H1 (cell line): Measurements from ENCODE around the gene ACTN4. TPM values are rescaled to one million over a fixed set of nuclear protein-coding genes. Genes with fewer than 3 reads are reported as not detected.

Source experiments
- CTCF ChIA-PET: fragments of 300-600 bp; sonication (Branson Sonifier 250); formaldehyde crosslinking; loops from one replicate; lab custom pipeline; 2021; ENCODE audit not compliant: partially characterized antibody; lab: Charles Lee
- POLR2A ChIA-PET: fragments of 300-600 bp; sonication (Branson Sonifier 250); formaldehyde crosslinking; loops from one replicate; lab custom pipeline; 2021; ENCODE audit warnings: inconsistent platforms; ENCODE audit not compliant: partially characterized antibody; lab: Charles Lee
- DNase-seq, 2 experiments: peaks; one replicate each; pipeline versions ENCODE4 v3.0.0 to v3.0.0-alpha.2; 2010 to 2022; ENCODE audit warnings: low spot score in 2 of 2, low read depth in 1 of 2, mixed read lengths in 1 of 2
- FAIRE-seq: peaks from 2 replicates; lab custom pipeline; 2011; peaks lifted over from hg19 to GRCh38; lab: Jason Lieb, UNC
- H2AFZ ChIP-seq: 2 replicates; pipeline ENCODE4 v1.8.1; 2012; ENCODE audit warnings: low read length, inconsistent platforms
- H2AK5ac ChIP-seq: 2 replicates; pipeline ENCODE4 v1.6.1; 2013; ENCODE audit warnings: low read depth, low read length
- H2BK120ac ChIP-seq: replicated peaks from 2 replicates; pipeline ENCODE3; 2013; ENCODE audit warnings: low read depth, low read length, inconsistent platforms
- H2BK12ac ChIP-seq: 2 replicates; pipeline ENCODE4 v1.6.1; 2013; ENCODE audit warnings: low read depth, low read length
- H2BK15ac ChIP-seq: 2 replicates; pipeline ENCODE4 v1.6.1; 2013; ENCODE audit warnings: low read length
- H2BK20ac ChIP-seq: 2 replicates; pipeline ENCODE4 v1.6.1; 2013; ENCODE audit warnings: low read length
- H2BK5ac ChIP-seq: 2 replicates; pipeline ENCODE4 v1.6.1; 2013; ENCODE audit warnings: low read depth, low read length
- H3K14ac ChIP-seq: 2 replicates; pipeline ENCODE4 v1.6.1; 2013; ENCODE audit warnings: inconsistent platforms; ENCODE audit not compliant: insufficient read length
- H3K18ac ChIP-seq: 2 replicates; pipeline ENCODE4 v1.6.1; 2013; ENCODE audit warnings: low read length; ENCODE audit errors: extremely low read depth
- H3K23ac ChIP-seq: 2 replicates; pipeline ENCODE4 v1.6.1; 2013; ENCODE audit warnings: inconsistent platforms; ENCODE audit not compliant: insufficient read length
- H3K23me2 ChIP-seq: 2 replicates; pipeline ENCODE4 v1.6.1; 2013; ENCODE audit warnings: low read depth, low read length
- H3K27ac ChIP-seq: 2 replicates; pipeline ENCODE4 v1.6.1; 2011; ENCODE audit warnings: low read depth, low read length, inconsistent platforms
- H3K27me3 ChIP-seq, 4 experiments: replicated peaks in 1 of 4; 1 replicate in 1 of 4; 2 replicates in 3 of 4; pipeline versions ENCODE4 v1.6.1 to v1.8.1; 2011 to 2013; ENCODE audit warnings: low read length in 3 of 4, mild to moderate bottlenecking in 3 of 4, inconsistent platforms in 2 of 4, mixed read lengths in 2 of 4, moderate library complexity in 1 of 4; ENCODE audit not compliant: control insufficient read depth in 3 of 4, insufficient read depth in 3 of 4; ENCODE audit errors: extremely low read depth in 1 of 4
- H3K36me3 ChIP-seq, 4 experiments: 2 replicates each; pipeline versions ENCODE4 v1.6.1 to v1.8.1; 2011 to 2013; ENCODE audit warnings: mild to moderate bottlenecking in 4 of 4, low read length in 3 of 4, moderate library complexity in 2 of 4, control low read depth in 1 of 4, inconsistent platforms in 1 of 4; ENCODE audit not compliant: insufficient read depth in 4 of 4, control insufficient read depth in 2 of 4
- H3K4ac ChIP-seq: replicated peaks from 2 replicates; pipeline ENCODE3; 2013; ENCODE audit warnings: low read length, low read depth, mixed read lengths, inconsistent platforms; ENCODE audit not compliant: insufficient read length
- H3K4me1 ChIP-seq, 4 experiments: replicated peaks in 1 of 4; 1 replicate in 1 of 4; 2 replicates in 3 of 4; pipeline versions ENCODE4 v1.6.1 to v1.8.1; 2011 to 2013; ENCODE audit warnings: low read length in 3 of 4, inconsistent platforms in 2 of 4, mixed read lengths in 1 of 4; ENCODE audit not compliant: insufficient read depth in 4 of 4, control insufficient read depth in 3 of 4
- H3K4me2 ChIP-seq, 2 experiments: 2 replicates each; pipeline versions ENCODE4 v1.6.1 to v1.8.1; 2011 to 2013; ENCODE audit warnings: low read depth in 2 of 2, low read length in 2 of 2, control low read depth in 1 of 2, inconsistent platforms in 1 of 2, mild to moderate bottlenecking in 1 of 2; ENCODE audit not compliant: insufficient read depth in 1 of 2
- H3K4me3 ChIP-seq, 4 experiments: fragments of 200-600, 300-600 bp in 1 of 4; sonication (generic), shearing (Covaris generic), sonication (Bioruptor Twin) in 1 of 4; 2 replicates each; pipeline versions ENCODE4 v1.5.1 to v1.8.1; 2011 to 2016; ENCODE audit warnings: low read length in 4 of 4, low read depth in 3 of 4, control low read depth in 2 of 4, inconsistent platforms in 2 of 4, mild to moderate bottlenecking in 2 of 4, mixed read lengths in 1 of 4, moderate library complexity in 1 of 4; ENCODE audit not compliant: insufficient read depth in 2 of 4; ENCODE audit errors: extremely low read depth in 1 of 4
- H3K56ac ChIP-seq: replicated peaks from 2 replicates; pipeline ENCODE3; 2013; ENCODE audit warnings: low read depth, mild to moderate bottlenecking, mixed read lengths, low read length, inconsistent platforms; ENCODE audit not compliant: insufficient read length
- H3K79me1 ChIP-seq: 2 replicates; pipeline ENCODE4 v1.6.1; 2013; ENCODE audit warnings: low read depth, low read length, control low read depth
- H3K79me2 ChIP-seq, 2 experiments: 2 replicates each; pipeline versions ENCODE4 v1.6.1 to v1.8.1; 2012 to 2013; ENCODE audit warnings: low read length in 2 of 2, mild to moderate bottlenecking in 2 of 2, inconsistent platforms in 1 of 2; ENCODE audit not compliant: insufficient read depth in 2 of 2, control insufficient read depth in 1 of 2
- H3K9ac ChIP-seq, 4 experiments: replicated peaks in 1 of 4; 1 replicate in 1 of 4; 2 replicates in 3 of 4; pipeline versions ENCODE4 v1.6.1 to v1.8.1; 2011 to 2013; ENCODE audit warnings: low read depth in 3 of 4, low read length in 3 of 4, control low read depth in 2 of 4, mild to moderate bottlenecking in 2 of 4, moderate library complexity in 2 of 4, inconsistent platforms in 1 of 4; ENCODE audit errors: extremely low read depth in 1 of 4
- H3K9me3 ChIP-seq, 2 experiments: 2 replicates each; pipeline versions ENCODE4 v1.6.1 to v1.8.1; 2012 to 2013; ENCODE audit warnings: mild to moderate bottlenecking in 2 of 2, moderate library complexity in 2 of 2, control low read depth in 1 of 2, inconsistent platforms in 1 of 2, low read depth in 1 of 2, low read length in 1 of 2, mixed read lengths in 1 of 2; ENCODE audit not compliant: insufficient read depth in 2 of 2
- H4K20me1 ChIP-seq, 2 experiments: replicated peaks in 1 of 2; 2 replicates each; pipeline versions ENCODE3 to v1.8.1; 2011 to 2013; ENCODE audit warnings: inconsistent platforms in 2 of 2, low read length in 2 of 2, mild to moderate bottlenecking in 1 of 2; ENCODE audit not compliant: insufficient read depth in 2 of 2, control insufficient read depth in 1 of 2
- H4K5ac ChIP-seq: 2 replicates; pipeline ENCODE4 v1.6.1; 2013; ENCODE audit warnings: low read length, low read depth, mixed read lengths, inconsistent platforms; ENCODE audit not compliant: insufficient read length
- H4K8ac ChIP-seq: 2 replicates; pipeline ENCODE4 v1.8.0; 2013; ENCODE audit warnings: mild to moderate bottlenecking, moderate library complexity, low read length, inconsistent platforms; ENCODE audit not compliant: insufficient read depth; ENCODE audit errors: extremely low read depth
- H4K91ac ChIP-seq: replicated peaks from 2 replicates; pipeline ENCODE3; 2013; ENCODE audit warnings: low read length, mixed read lengths, inconsistent platforms; ENCODE audit not compliant: insufficient read length
- ATF2 ChIP-seq: IDR thresholded peaks from 2 replicates; pipeline ENCODE4 v1.6.1; 2012; ENCODE audit warnings: low read length, inconsistent platforms
- BRCA1 ChIP-seq: IDR thresholded peaks from 2 replicates; pipeline ENCODE4 v1.6.1; 2012; ENCODE audit warnings: low read depth, low read length, improper control_type of control experiment
- CBX8 ChIP-seq: fragments of 300-800, 300-1000 bp; sonication (generic); IDR thresholded peaks from 2 replicates; pipeline ENCODE4 v1.7.1; 2016; ENCODE audit warnings: low read depth, low read length, borderline replicate concordance
- CHD2 ChIP-seq: IDR thresholded peaks from 2 replicates; pipeline ENCODE4 v1.6.1; 2012; ENCODE audit warnings: low read length, improper control_type of control experiment
- MAFK ChIP-seq: IDR thresholded peaks from 2 replicates; pipeline ENCODE4 v1.6.1; 2012; ENCODE audit warnings: low read depth, mild to moderate bottlenecking, improper control_type of control experiment, low read length
- NANOG ChIP-seq: IDR thresholded peaks from 2 replicates; pipeline ENCODE4 v1.6.1; 2011; ENCODE audit warnings: low read length, low read depth, mild to moderate bottlenecking, inconsistent platforms; ENCODE audit not compliant: insufficient read depth, poor library complexity, severe bottlenecking
- POLR2AphosphoS5 ChIP-seq: IDR thresholded peaks from 2 replicates; pipeline ENCODE4 v1.6.1; 2011; ENCODE audit warnings: low read depth, low read length
- POU5F1 ChIP-seq: IDR thresholded peaks from 2 replicates; pipeline ENCODE4 v1.6.1; 2011; ENCODE audit warnings: low read depth, mild to moderate bottlenecking, low read length, moderate library complexity
- SP1 ChIP-seq: IDR thresholded peaks from 2 replicates; pipeline ENCODE4 v1.6.1; 2011; ENCODE audit warnings: low read depth, low read length
- SP4 ChIP-seq: IDR thresholded peaks from 2 replicates; pipeline ENCODE4 v1.6.1; 2012; ENCODE audit warnings: low read length, inconsistent platforms
- TEAD4 ChIP-seq: IDR thresholded peaks from 2 replicates; pipeline ENCODE4 v1.6.1; 2012; ENCODE audit warnings: low read depth, low read length, inconsistent platforms, mixed read lengths
- WGBS, 2 experiments: shearing (Covaris generic) in 1 of 2; methylation state at CpG; one replicate each; pipeline versions ENCODE4 v1.1.6 to v1.1.7; 2013 to 2015; ENCODE audit warnings: low lambda C conversion rate in 2 of 2, mixed read lengths in 2 of 2, inconsistent platforms in 1 of 2, low coverage in 1 of 2, missing lambda C conversion rate in 1 of 2; ENCODE audit not compliant: insufficient replicate concordance in 2 of 2, insufficient coverage in 1 of 2, insufficient read length in 1 of 2; ENCODE audit errors: extremely low coverage in 1 of 2, missing lambda C conversion rate in 1 of 2; 5-methylcytosine and 5-hydroxymethylcytosine counted together
- polyA plus RNA-seq, 7 experiments: library from polyadenylated mRNA; depleted of rRNA in 3 of 7; stranded (reverse) in 5 of 7; unstranded in 2 of 7; fragments of >200 nt in 5 of 7; fragments of 200-250 nt in 2 of 7; gene quantifications; 1 replicate in 5 of 7; 2 replicates in 1 of 7; 4 replicates in 1 of 7; pipeline versions ENCODE4 v1.2.1 to v1.2.3, GENCODE V29; 2011 to 2013; ENCODE audit warnings: missing spikeins in 2 of 7, mixed read lengths in 2 of 7
- total RNA-seq: library from RNA; stranded (reverse); fragmentation: NEBNext Ultra II Directional; extraction: Animal tissue kit (Norgen Biotek cat#: 25700); gene quantifications from 2 replicates; pipeline ENCODE4 v1.2.1, GENCODE V29; 2021
- TF ChIP-seq, protein P1 (sequence below): IDR thresholded peaks from 2 replicates; pipeline ENCODE4 v1.6.1; 2011; ENCODE audit warnings: low read length, improper control_type of control experiment

Gene ACTN4
- total and polyA plus RNA-seq, 2 of the 8 experiments (the other 6 are each of a cell fraction or from before 2014, with no cell fraction given), result 211 to 520 TPM

DNA sequence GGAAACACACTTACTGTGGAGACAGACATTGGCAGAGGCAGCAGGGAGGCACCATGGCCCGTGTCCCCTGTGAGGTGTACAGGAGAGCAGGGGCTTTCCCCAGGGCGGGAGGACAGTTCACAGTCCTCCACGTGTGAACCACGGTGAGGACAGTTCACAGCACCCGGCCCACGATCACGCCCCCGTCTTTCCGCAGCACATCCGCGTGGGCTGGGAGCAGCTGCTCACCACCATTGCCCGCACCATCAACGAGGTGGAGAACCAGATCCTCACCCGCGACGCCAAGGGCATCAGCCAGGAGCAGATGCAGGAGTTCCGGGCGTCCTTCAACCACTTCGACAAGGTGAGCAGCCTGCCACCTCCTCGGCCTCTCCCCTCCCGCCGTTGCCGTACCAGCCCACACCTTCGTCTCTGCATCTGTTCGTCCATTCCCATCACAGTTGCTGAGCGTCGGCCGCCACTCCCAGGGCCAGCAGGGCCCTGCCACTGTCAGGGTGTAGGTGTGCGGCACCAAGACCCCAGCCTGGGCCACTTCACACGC is 79.4 kb downstream of the ACTN4 start:
- FAIRE-seq (no peak), DNase-seq (no peak)
- Histone ChIP-seq H3K4me3 (no peak overlapping the region), H4K5ac (no peak overlapping the region), H3K79me1 (no peaks in the 10 kb centered on the region), H3K4ac (no peak overlapping the region), H2BK15ac (no peak overlapping the region), H3K27ac (no peak overlapping the region), H3K18ac (no peak overlapping the region), H3K23me2 (no peaks in the 10 kb centered on the region), H2BK120ac (no peak overlapping the region), H3K27me3 (no peaks in the 10 kb centered on the region), H2BK20ac (no peak overlapping the region), H3K14ac (no peak overlapping the region), H3K23ac (no peak overlapping the region), H3K36me3 (peaks cover 26 to 79% (median 61%) of the 10 kb centered on the region in 4 experiments; a peak in 7 of 8 replicates), H3K9ac (no peak overlapping the region), H4K20me1 (peaks cover 7 to 20% of the 10 kb centered on the region in 2 experiments), H2AFZ (no peak overlapping the region), H4K91ac (no peak overlapping the region), H2BK5ac (no peak overlapping the region), H2BK12ac (no peak overlapping the region), H3K79me2 (no peaks in the 10 kb centered on the region), H4K8ac (no peak overlapping the region), H3K4me1 (no peaks in the 10 kb centered on the region), H2AK5ac (no peak overlapping the region), H3K4me2 (no peak overlapping the region), H3K56ac (no peak overlapping the region), H3K9me3 (no peaks in the 10 kb centered on the region)
- ChIA-PET CTCF (interaction anchor here (0.5 to 1.8 kb wide), 3 partner anchors 9 to 182 kb away, joined by 3 to 4 read pairs (median 3); no protein-coding TSS in a partner anchor), POLR2A (interaction anchor here (1.2 kb wide), 1 partner anchor 99 kb away, joined by 4 read pairs; no protein-coding TSS in a partner anchor)
- 95% methylated on average over 28 of the region's 30 CpGs; no CpG with 5 or more reads in 1 of the 2 experiments for WGBS, 2 experiments
- no peak for TF ChIP-seq CBX8
- TF ChIP-seq POLR2AphosphoS5, result no peak
- TF ChIP-seq TEAD4, result no peak
- TF ChIP-seq SP4, result no peak
- TF ChIP-seq MAFK, result no peak
- no peak for TF ChIP-seq BRCA1
- TF ChIP-seq POU5F1, result no peak
- TF ChIP-seq, protein P1, sequence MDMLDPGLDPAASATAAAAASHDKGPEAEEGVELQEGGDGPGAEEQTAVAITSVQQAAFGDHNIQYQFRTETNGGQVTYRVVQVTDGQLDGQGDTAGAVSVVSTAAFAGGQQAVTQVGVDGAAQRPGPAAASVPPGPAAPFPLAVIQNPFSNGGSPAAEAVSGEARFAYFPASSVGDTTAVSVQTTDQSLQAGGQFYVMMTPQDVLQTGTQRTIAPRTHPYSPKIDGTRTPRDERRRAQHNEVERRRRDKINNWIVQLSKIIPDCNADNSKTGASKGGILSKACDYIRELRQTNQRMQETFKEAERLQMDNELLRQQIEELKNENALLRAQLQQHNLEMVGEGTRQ, result no peak
- TF ChIP-seq CHD2, result no peak
- no peak for TF ChIP-seq NANOG
- no peak for TF ChIP-seq ATF2
- TF ChIP-seq SP1, result no peak
